ENCODE measurements around the gene FOXP3. TPM values are rescaled to one million over a fixed set of nuclear protein-coding genes. Genes with fewer than 3 reads are reported as not detected.

The FOXP3 gene
- polyA plus RNA-seq, 3 donors, result 0.10 TPM; not detected in 2

DNA sequence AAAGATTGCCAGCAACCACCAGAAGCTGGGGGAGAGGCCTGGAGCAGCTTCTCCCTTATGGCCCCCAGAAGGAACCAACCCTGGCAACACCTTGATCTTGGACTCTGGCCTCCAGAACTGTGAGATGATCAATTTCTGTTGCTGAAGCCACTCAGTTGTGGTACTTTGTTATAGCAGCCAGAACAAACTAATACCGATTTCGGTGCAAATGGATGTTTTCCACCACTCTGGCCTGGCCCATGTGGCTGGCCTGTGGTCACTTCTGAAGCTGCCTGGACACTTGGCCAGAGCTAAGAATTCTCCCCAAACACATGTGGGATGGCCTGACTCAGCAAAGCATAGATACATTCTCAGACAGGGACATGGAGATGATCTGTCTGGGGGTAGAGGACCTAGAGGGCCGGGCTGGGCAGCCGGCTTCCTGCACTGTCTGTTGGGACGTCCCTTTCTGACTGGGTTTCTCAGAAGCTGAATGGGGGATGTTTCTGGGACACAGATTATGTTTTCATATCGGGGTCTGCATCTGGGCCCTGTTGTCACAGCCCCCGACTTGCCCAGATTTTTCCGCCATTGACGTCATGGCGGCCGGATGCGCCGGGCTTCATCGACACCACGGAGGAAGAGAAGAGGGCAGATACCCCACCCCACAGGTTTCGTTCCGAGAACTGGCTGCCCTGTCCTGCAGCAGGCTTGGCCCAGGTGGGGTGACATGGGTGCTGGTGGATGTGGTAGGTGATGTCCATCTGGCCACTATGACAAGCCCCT lies 4.1 kb downstream of the FOXP3 start:
- Mint-ChIP-seq H3K27ac (peak overlapping the region in 1 of 7 donors; percentile 32), H3K4me3 (no peak overlapping the region), H3K4me1 (no peaks in the 10 kb centered on the region), H3K9me3 (no peaks in the 10 kb centered on the region), H3K27me3 (ENCODE audit: low read depth in 3 of 3) (peaks cover 3 to 12% (median 7%) of the 10 kb centered on the region in 3 donors), H3K36me3 (no peaks in the 10 kb centered on the region)
- Histone ChIP-seq H3K4me2 (replicated peaks; ENCODE audit: extremely low read depth, low read length, poor library complexity, severe bottlenecking) (no peak overlapping the region), H3K36me3 (replicated peaks in 1 of 2; ENCODE audit: control insufficient read depth in 1 of 2, insufficient read depth in 2 of 2, low read length in 2 of 2) (no peaks in the 10 kb centered on the region), H3K79me2 (ENCODE audit: insufficient read depth, low read length) (no peaks in the 10 kb centered on the region), H3K9me3 (replicated peaks in 1 of 2; ENCODE audit: control insufficient read depth in 1 of 2, insufficient read depth in 1 of 2, low read length in 2 of 2) (no peaks in the 10 kb centered on the region), H2AFZ (ENCODE audit: insufficient read depth, low read depth, low read length, poor library complexity, severe bottlenecking) (no peak overlapping the region), H3K27ac (ENCODE audit: low read depth in 1 of 2, low read length in 2 of 2) (no peak overlapping the region), H3K27me3 (ENCODE audit: control insufficient read depth in 2 of 2, insufficient read depth in 2 of 2, low read length in 2 of 2) (no peaks in the 10 kb centered on the region), H3K4me3 (replicated peaks in 1 of 3; ENCODE audit: low read depth in 2 of 3, low read length in 3 of 3) (no peak overlapping the region), H4K20me1 (ENCODE audit: insufficient read depth, low read length) (no peaks in the 10 kb centered on the region), H3K9ac (ENCODE audit: insufficient read depth, low read length, poor library complexity, severe bottlenecking) (no peak overlapping the region), H3K4me1 (ENCODE audit: control insufficient read depth in 1 of 2, insufficient read depth in 2 of 2, low read length in 2 of 2) (no peaks in the 10 kb centered on the region)
- DNase-seq, result no peak
- TF ChIP-seq CTCF (IDR thresholded peaks at IDR 0.05), result no peak
- 97% methylated on average over 11 of the region's 17 CpGs for WGBS (ENCODE audit: insufficient coverage)
- intact Hi-C loops (cut with micrococcal nuclease), result no loop called here

DNA sequence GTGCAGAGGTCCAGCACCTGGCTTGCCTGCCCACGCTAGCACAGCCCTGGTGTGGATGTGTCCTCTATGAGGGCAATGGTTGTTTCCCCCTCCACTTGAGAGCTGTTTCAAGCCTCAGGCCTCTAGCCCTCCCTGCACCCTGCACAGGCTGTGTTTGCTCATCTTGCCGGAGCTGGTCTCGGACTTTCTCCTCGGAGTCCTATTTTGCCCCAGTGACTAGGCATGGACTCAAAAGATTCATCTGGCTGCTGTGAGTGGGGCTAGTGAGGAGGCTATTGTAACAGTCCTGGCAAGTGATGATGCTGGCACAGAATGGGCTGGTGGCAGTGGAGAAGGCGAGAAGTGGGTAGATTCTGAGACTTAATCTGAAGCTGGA lies 5.8 kb downstream of the FOXP3 start:
- Histone ChIP-seq H3K36me3 (replicated peaks in 1 of 2; ENCODE audit: control insufficient read depth in 1 of 2, insufficient read depth in 2 of 2, low read length in 2 of 2) (no peaks in the 10 kb centered on the region), H3K4me2 (replicated peaks; ENCODE audit: extremely low read depth, low read length, poor library complexity, severe bottlenecking) (no peak overlapping the region), H4K20me1 (ENCODE audit: insufficient read depth, low read length) (no peaks in the 10 kb centered on the region), H2AFZ (ENCODE audit: insufficient read depth, low read depth, low read length, poor library complexity, severe bottlenecking) (no peak overlapping the region), H3K4me3 (replicated peaks in 1 of 3; ENCODE audit: low read depth in 2 of 3, low read length in 3 of 3) (no peak overlapping the region), H3K27ac (ENCODE audit: low read depth in 1 of 2, low read length in 2 of 2) (no peak overlapping the region), H3K9me3 (replicated peaks in 1 of 2; ENCODE audit: control insufficient read depth in 1 of 2, insufficient read depth in 1 of 2, low read length in 2 of 2) (no peaks in the 10 kb centered on the region), H3K4me1 (ENCODE audit: control insufficient read depth in 1 of 2, insufficient read depth in 2 of 2, low read length in 2 of 2) (peaks cover 2% of the 10 kb centered on the region in 2 donors), H3K79me2 (ENCODE audit: insufficient read depth, low read length) (no peaks in the 10 kb centered on the region), H3K27me3 (ENCODE audit: control insufficient read depth in 2 of 2, insufficient read depth in 2 of 2, low read length in 2 of 2) (no peaks in the 10 kb centered on the region), H3K9ac (ENCODE audit: insufficient read depth, low read length, poor library complexity, severe bottlenecking) (no peak overlapping the region)
- Mint-ChIP-seq H3K9me3 (no peaks in the 10 kb centered on the region), H3K4me1 (peaks cover 5% of the 10 kb centered on the region), H3K36me3 (no peaks in the 10 kb centered on the region), H3K4me3 (no peak overlapping the region), H3K27ac (no peak overlapping the region), H3K27me3 (ENCODE audit: low read depth in 3 of 3) (peaks cover 2 to 12% (median 3%) of the 10 kb centered on the region in 3 donors)
- DNase-seq, result no peak
- WGBS (ENCODE audit: insufficient coverage), result 92% methylated on average over 1 of the region's 5 CpGs
- intact Hi-C loops (cut with micrococcal nuclease), result no loop called here
- TF ChIP-seq CTCF (IDR thresholded peaks at IDR 0.05), result no peak

All from CD14-positive monocyte (primary cell).